HG03175 (cell line): ENCODE results near the gene ENKUR.

Source experiments
- ATAC-seq: cut with Tn5 transposase; IDR thresholded peaks from one replicate; pipeline ENCODE4 v1.9.1; 2021; ENCODE audit warnings: mild to moderate bottlenecking, moderate library complexity; ENCODE audit not compliant: unreplicated experiment

ENKUR gene

DNA sequence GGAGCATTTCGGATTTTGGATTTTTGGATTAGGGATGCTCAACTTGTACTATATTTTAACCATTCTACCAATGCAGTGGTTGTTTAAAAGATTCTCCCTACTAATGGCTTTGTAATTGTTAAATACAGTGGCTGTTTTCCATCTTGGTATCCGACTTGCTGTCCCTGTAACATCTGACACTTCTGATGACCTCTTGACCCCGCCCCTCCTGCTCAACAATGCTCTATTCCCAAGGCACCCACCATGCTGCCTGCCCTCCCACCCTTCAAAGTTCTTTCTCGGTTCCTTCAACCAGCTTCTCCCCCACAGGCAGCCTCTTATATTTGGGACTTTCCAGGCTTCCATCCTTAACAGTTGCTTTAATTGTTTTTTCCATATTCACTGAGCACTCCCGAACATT, 65.5 kb downstream of the ENKUR start:
- ATAC-seq = no peak

DNA sequence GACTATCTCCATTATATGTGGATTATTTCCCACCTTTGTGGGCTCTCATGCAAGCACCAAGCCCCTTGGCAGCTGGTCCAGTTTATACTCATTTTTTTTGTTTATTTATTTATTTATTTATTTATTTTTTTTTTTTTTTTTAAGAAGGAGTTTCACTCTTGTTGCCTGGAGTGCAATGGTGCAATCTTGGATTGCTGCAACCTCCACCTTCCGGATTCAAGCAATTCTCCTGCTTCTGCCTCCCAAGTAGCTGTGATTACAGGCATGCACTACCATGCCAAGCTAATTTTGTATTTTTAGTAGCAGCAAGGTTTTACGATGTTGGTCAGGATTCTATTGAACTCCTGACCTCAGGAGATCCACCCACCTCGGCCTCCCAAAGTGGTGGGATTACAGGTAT, 66.3 kb downstream of the ENKUR start:
- ATAC-seq = no peak

DNA sequence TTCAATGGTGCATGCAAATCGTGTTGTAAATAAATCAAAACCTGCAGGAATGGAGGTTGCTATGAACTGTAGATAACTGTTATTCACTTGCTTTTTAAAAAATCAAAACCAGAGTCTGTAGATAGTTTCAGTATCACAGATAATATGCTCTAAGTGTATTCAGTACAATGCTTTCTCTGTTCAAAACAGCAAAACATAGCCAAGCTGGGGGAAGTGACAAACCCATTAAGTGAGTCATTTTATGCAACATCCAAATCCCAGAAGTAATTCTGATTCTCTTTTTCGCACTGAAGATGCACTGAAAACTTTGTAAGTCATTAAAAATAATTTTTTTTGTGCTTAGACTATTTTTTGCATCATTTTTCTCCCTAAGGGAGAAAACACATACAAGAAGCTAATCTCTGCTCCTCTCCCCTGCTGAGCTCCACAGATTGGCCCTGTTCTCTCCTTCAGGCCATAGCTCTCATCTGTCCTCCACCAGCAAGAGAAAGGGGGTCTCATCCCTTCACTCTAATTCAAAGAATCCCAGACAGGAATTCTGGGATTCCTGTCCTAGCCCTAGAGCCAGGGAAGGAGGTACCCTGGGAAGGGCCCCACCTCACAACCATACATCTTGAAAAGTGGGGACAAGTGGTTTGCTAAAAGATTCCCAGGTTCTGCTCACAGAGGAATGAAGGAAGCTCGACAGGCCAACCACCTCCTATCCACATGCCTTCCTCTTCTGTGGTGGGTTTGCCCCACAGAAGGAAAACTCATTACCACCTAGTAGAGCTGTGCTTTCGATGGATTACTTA, 68.5 kb downstream of the ENKUR start:
- ATAC-seq = peak; percentile 68

DNA sequence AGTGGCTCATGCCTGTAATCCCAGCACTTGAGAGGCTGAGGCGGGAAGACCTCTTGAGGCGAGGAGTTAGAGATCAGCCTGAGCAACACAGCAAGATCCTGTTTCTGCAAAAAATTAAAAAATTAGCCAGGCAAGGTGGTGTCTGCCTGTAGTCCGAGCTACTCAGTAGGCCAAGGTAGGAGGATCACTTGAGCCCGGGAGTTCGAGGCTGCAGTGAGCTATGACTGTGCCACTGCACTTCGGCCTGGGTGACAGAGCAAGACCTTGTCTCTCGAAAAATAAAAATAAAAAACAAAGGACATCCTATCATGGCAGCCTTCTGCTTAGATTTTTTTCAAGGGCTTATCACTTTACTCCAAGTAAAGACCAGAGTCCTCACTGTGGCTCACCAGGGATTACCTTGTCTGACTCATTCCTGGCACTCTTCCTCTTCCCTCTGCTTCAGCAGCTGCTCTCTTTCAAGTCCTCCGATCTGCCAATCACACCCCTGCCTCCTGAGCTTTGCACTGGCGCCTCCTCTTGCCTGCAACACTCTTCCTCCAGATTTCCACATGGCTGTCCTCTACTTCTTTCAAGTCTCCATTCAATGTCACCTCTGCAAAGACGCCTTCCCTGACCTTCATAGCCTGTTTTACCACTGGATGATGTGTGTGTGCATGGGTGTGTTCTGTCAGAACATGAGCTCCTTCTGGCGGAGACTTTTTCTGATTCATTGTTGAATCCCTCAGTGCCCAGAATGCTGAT, 71.3 kb downstream of the ENKUR start:
- ATAC-seq = no peak

DNA sequence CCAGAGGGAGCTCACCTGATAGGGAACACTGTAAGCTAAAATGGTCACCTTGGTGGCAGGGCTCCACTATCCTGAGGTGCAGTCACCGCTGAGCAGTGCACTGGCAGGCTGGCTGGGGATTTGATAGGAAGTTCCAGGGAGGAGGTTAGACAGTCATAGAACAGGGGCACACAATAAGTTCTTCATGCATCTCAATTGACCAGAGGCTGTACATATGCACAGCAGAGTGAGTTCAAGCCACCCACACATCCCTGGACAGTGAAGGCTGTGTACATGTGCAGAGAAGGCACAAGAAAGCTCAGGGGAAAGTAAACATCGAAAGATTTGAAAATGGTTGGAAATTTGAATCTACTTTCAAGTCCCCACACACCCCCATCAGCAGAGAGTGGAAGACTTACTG, 77.4 kb downstream of the ENKUR start:
- ATAC-seq = no peak

DNA sequence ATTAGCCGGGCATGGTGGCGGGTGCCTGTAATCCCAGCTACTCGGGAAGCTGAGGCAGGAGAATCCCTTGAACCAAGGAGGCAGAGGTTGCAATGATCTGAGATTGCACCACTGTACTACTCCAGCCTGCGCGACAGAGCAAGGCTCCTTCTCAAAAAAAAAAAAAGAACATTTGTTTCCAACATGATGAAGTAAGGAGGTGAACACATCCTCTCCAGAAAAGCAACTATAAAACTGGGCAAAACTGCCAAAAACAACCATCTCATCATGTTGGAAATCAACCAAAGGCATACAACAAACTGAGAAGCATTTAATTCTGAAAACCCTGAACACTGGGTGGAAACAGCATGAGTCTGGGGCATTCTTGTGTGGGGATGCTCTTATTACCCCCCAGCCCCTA, 77.9 kb downstream of the ENKUR start:
- no peak for ATAC-seq

DNA sequence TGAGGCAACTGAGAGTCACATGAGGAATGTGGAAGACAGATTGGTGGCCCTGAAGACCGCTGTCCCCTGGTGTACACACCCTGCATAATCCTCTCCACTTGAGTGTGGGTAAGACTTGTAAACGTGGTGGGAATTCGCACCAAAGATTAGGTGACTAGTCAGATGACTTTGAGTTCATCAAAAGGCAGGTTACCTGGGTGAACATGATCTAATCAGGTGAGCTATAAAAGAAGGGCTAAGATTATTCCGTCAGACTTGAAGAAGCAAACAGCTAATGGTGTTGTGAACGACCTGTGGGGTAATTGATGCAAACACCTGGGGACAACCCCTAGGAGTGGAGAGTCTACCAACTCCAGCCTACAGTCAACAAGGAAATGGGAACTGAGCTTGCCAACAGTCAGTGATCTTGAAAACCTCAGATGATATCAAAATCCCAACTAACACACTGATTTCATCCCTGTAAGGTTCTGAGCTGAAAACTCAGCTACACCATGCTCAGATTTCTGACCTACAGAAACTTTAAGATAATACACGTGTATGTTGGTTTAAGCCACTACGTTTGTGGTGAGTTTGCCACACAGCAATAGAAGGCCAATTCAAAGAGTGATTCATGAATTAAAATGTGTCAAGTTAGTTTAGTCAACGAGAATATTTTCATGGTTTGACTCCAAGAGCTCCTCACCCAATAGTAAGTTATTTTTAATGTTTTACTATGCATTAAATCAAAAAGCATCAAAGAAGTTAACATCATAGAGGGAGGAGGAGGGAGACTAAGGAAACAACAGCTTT, 80.3 kb downstream of the ENKUR start:
- ATAC-seq = no peak
